A549 (cell line): ENCODE results near the gene CAPN7. TPM values are rescaled to one million over a fixed set of nuclear protein-coding genes. Genes with fewer than 3 reads are reported as not detected.

ENCODE experiments used
- ATAC-seq, 2 experiments: fragments of 200-7000 bp in 1 of 2; fragments of >200 bp in 1 of 2; cut with Nextera tagmentation in 1 of 2; cut with Tn5 transposase in 1 of 2; 3 replicates each; pipeline versions ENCODE4 v1.8.0 to v1.9.1; 2018 to 2020; ENCODE audit warnings: mild to moderate bottlenecking in 1 of 2, moderate library complexity in 1 of 2
- CTCF ChIA-PET: fragments of 300-600 bp; sonication (Branson Sonifier 250); formaldehyde crosslinking; extraction: SDS; loops from one replicate; lab custom pipeline; 2021; ENCODE audit warnings: antibody characterized with exemption, inconsistent platforms; lab: Yijun Ruan, JAX
- POLR2A ChIA-PET: fragments of 350-600 bp; formaldehyde crosslinking; extraction: SDS; loops from one replicate; lab custom pipeline; 2021; ENCODE audit warnings: antibody characterized with exemption, inconsistent platforms; lab: Yijun Ruan, JAX
- DNase-seq, 2 experiments: peaks; one replicate each; pipeline versions ENCODE4 v3.0.0 to v3.0.0-alpha.2; 2011 to 2016; ENCODE audit warnings: low read depth in 1 of 2, low spot score in 1 of 2
- FAIRE-seq: peaks from 2 replicates; lab custom pipeline; 2011; peaks lifted over from hg19 to GRCh38; lab: Jason Lieb, UNC
- H3K27ac ChIP-seq, 2 experiments: fragments of >200 bp; sonication (Bioruptor Twin); formaldehyde crosslinking; 3 replicates each; pipeline ENCODE4 v1.5.1; 2016 to 2017
- H3K4me1 ChIP-seq: fragments of >200 bp; sonication (Bioruptor Twin); formaldehyde crosslinking; 3 replicates; pipeline ENCODE4 v1.6.1; 2016
- H3K4me2 ChIP-seq: fragments of >200 bp; sonication (Bioruptor Twin); formaldehyde crosslinking; 3 replicates; pipeline ENCODE4 v1.6.1; 2016
- H3K4me3 ChIP-seq: fragments of >200 bp; sonication (Bioruptor Twin); formaldehyde crosslinking; 3 replicates; pipeline ENCODE4 v1.5.1; 2016
- H3K9me3 ChIP-seq: fragments of >200 bp; sonication (Bioruptor Twin); formaldehyde crosslinking; 3 replicates; pipeline ENCODE4 v1.6.1; 2016
- BHLHE40 ChIP-seq: IDR thresholded peaks from 2 replicates; pipeline ENCODE4 v1.6.1; 2012; ENCODE audit warnings: low read depth, low read length, inconsistent platforms
- EP300 ChIP-seq, 2 experiments: fragments of >200 bp; sonication (Bioruptor Twin); formaldehyde crosslinking; IDR thresholded peaks; 2 replicates in 1 of 2; 3 replicates in 1 of 2; pipeline ENCODE4 v1.6.1; 2016 to 2017
- ESRRA ChIP-seq: fragments of 150-350 bp; IDR thresholded peaks from 2 replicates; pipeline ENCODE4 v1.6.1; 2014; ENCODE audit warnings: mild to moderate bottlenecking, low read length, borderline replicate concordance
- FOSB ChIP-seq: fragments of 250-450 bp; sonication (Bioruptor Pico); IDR thresholded peaks from 2 replicates; pipeline ENCODE4 v1.5.0; 2020; ENCODE audit warnings: mild to moderate bottlenecking, moderate library complexity
- GATA3 ChIP-seq: IDR thresholded peaks from 2 replicates; pipeline ENCODE4 v1.6.1; 2012; ENCODE audit warnings: borderline replicate concordance
- HDAC2 ChIP-seq: fragments of 200-600 bp; sonication (generic); IDR thresholded peaks from 2 replicates; pipeline ENCODE4 v1.6.1; 2016
- HOXB13 ChIP-seq: fragments of 250-450 bp; sonication (Bioruptor Pico); IDR thresholded peaks from 2 replicates; pipeline ENCODE4 v1.5.0; 2020; ENCODE audit warnings: low read depth, mild to moderate bottlenecking, moderate library complexity
- JUN ChIP-seq, 2 experiments: fragments of >200 bp; sonication (Bioruptor Twin); formaldehyde crosslinking; IDR thresholded peaks; 2 replicates in 1 of 2; 3 replicates in 1 of 2; pipeline ENCODE4 v1.6.1; 2016 to 2017
- MAFK ChIP-seq: fragments of 450-650 bp; IDR thresholded peaks from 2 replicates; pipeline ENCODE4 v1.6.1; 2014; ENCODE audit not compliant: partially characterized antibody
- PHF8 ChIP-seq: fragments of 200-600 bp; sonication (generic); IDR thresholded peaks from 2 replicates; pipeline ENCODE4 v1.6.1; 2016; ENCODE audit warnings: low read depth, mild to moderate bottlenecking, antibody characterized with exemption, moderate library complexity, borderline replicate concordance
- RAD21 ChIP-seq, 2 experiments: fragments of >200 bp in 1 of 2; sonication (Bioruptor Twin) in 1 of 2; formaldehyde crosslinking in 1 of 2; IDR thresholded peaks in 1 of 2; conservative IDR thresholded peaks in 1 of 2; 2 replicates in 1 of 2; 3 replicates in 1 of 2; pipeline ENCODE4 v1.6.1; 2012 to 2018; ENCODE audit warnings: inconsistent platforms in 1 of 2
- SREBF2 ChIP-seq: fragments of 450-650 bp; IDR thresholded peaks from 2 replicates; pipeline ENCODE4 v1.6.1; 2014; ENCODE audit warnings: mild to moderate bottlenecking, moderate library complexity
- TFCP2L1 ChIP-seq: fragments of 250-450 bp; sonication (Bioruptor Pico); IDR thresholded peaks from 2 replicates; pipeline ENCODE4 v1.5.0; 2021; ENCODE audit warnings: mild to moderate bottlenecking
- WGBS: methylation state at CpG from one replicate; pipeline ENCODE4 v1.1.6; 2017; ENCODE audit errors: missing lambda C conversion rate; 5-methylcytosine and 5-hydroxymethylcytosine counted together
- polyA plus RNA-seq, 4 experiments: library from polyadenylated mRNA; depleted of rRNA in 3 of 4; stranded (reverse); fragments of >200 nt; fragmentation: RNase III in 1 of 4; extraction: RNeasy Plus Mini Kit Qiagen cat#74134 plus additional on column Dnase treatment in 1 of 4; gene quantifications; 2 replicates in 3 of 4; 3 replicates in 1 of 4; pipeline ENCODE4 v1.2.3, GENCODE V29; 2011 to 2017
- TF ChIP-seq, protein P1 (sequence below): fragments of 450-650 bp; IDR thresholded peaks from 2 replicates; pipeline ENCODE4 v1.6.1; 2014; ENCODE audit warnings: antibody characterized with exemption
- TF ChIP-seq, protein P2 (sequence below): fragments of 200-600 bp; sonication (generic); IDR thresholded peaks from 2 replicates; pipeline ENCODE4 v1.6.1; 2016; ENCODE audit warnings: antibody characterized with exemption, mild to moderate bottlenecking, moderate library complexity
- TF ChIP-seq, protein P3 (sequence below): IDR thresholded peaks from 2 replicates; pipeline ENCODE4 v1.6.1; 2012

CAPN7 gene
- polyA plus RNA-seq, 2 of the 4 experiments (the other 2 are of a cell fraction): 19.9 to 36.8 TPM

DNA sequence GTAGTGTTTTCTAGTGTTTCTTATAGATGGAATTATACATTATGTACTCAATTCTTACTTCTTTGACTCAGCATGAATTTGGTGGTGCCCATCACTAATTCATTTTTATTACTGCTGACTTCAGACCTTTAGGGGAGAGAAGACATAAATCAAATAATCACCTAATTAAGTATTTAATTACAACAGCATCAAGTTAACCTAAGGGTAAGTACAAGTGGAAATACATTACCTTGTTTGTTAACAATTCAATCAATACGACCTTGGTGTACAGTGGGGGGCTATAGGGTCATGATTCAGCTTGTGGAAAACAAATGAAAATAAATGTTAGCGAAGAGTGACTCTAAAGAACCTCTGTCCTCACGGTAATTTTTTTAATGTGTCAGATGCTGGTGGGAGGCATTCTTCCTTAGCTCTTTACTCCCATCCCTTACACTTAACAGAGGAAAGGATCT, 538 bp upstream of the CAPN7 start:
- Histone ChIP-seq H3K4me3 (peak overlapping the region; percentile 87), H3K4me1 (peaks cover 19% of the 10 kb centered on the region), H3K27ac (peak overlapping the region; percentile 92 to 94), H3K4me2 (peak overlapping the region; percentile 86)
- 13% methylated on average over 3 of the region's 3 CpGs for WGBS
- POLR2A ChIA-PET: interaction anchor here (0.7 to 1.3 kb wide), 5 partner anchors 9 to 220 kb away, joined by 3 to 4 read pairs (median 3); partner anchors contain the start of gene RBSN
- ATAC-seq: no peak
- TF ChIP-seq SREBF2 (no peak), MAFK (peak; percentile 6), RAD21 (conservative IDR thresholded peaks at IDR 0.05 in 1 of 2, IDR thresholded peaks at IDR 0.05 in 1 of 2) (no peak), PHF8 (no peak), FOSB (CRISPR knock-in tag) (no peak), TFCP2L1 (CRISPR knock-in tag) (0 out of 2 replicates have a peak, but pooled peaks have one; percentile 38), EP300 (IDR thresholded peaks at IDR 0.05) (no peak)
- TF ChIP-seq, all 56 proteins: peak for 2
- no peak for FAIRE-seq
- no peak for DNase-seq
- CTCF ChIA-PET: interaction anchor here (0.9 to 5.0 kb wide), 17 partner anchors 8 to 351 kb away, joined by 3 to 42 read pairs (median 4); no protein-coding TSS in a partner anchor
- no peaks in the 10 kb centered on the region for H3K9me3 ChIP-seq

DNA sequence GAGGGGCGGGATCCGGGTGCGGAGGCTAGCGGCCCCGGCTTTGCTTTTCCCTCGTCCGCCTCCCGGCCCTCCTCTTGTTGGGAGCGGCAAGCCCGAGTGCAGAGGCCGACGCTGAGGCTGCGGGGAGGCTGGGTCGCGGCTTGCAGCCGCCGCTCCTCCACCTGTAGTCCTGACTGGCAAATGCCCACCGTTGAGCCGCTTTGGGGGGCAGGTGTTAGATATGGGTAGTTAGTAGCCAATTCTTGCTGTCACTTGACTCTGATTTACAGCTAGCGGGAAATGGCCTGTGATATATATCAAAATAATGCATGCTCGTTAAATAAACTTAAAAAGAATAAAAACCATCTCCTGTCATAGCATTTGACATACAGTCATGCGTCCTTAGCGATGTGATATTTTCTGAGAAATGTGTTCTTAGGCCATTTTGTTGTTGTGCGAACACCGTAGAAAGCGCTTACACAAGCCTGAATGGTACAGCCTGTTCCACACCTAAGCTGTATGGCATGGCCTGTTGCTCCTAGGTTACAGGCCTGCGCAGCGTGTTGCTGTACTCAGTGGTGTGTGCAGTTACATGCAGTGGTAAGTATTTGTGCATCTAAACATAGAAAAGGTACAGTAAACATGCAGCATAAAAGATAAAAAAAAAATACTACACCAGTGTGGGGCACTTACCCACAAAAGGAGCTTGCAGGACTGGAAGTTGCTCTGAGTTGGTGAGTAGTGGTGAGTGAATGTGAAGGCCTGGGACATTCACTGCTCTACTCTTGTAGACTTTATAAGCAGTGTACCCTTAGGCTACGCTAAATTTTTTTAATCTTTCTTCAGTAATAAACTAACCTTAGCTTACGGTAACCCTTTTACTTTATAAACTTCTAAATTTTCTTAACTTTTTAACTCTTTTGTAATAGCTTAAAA, 873 bp downstream of the CAPN7 start:
- DNase-seq (peak; percentile 19 to 43), ATAC-seq (peak in 1 of 2 experiments; percentile 73; a peak in 4 of 6 replicates)

More for the DNA sequence above, 873 bp downstream of the CAPN7 start:
- peak overlapping the region; percentile 92 to 94 for H3K27ac ChIP-seq
- H3K4me2 ChIP-seq: peak overlapping the region; percentile 89
- POLR2A ChIA-PET: interaction anchor here (0.9 kb wide), 1 partner anchor 51 kb away, joined by 3 read pairs; no protein-coding TSS in a partner anchor
- H3K9me3 ChIP-seq: no peaks in the 10 kb centered on the region
- peak overlapping the region; percentile 87 for H3K4me3 ChIP-seq
- CTCF ChIA-PET: interaction anchor here (0.6 to 5.0 kb wide), 12 partner anchors 8 to 350 kb away, joined by 3 to 42 read pairs (median 4); no protein-coding TSS in a partner anchor
- no peak for TF ChIP-seq GATA3
- TF ChIP-seq PHF8: 0 out of 2 replicates have a peak, but pooled peaks have one; percentile 63
- TF ChIP-seq, protein P1, sequence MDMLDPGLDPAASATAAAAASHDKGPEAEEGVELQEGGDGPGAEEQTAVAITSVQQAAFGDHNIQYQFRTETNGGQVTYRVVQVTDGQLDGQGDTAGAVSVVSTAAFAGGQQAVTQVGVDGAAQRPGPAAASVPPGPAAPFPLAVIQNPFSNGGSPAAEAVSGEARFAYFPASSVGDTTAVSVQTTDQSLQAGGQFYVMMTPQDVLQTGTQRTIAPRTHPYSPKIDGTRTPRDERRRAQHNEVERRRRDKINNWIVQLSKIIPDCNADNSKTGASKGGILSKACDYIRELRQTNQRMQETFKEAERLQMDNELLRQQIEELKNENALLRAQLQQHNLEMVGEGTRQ: no peak
- no peak for TF ChIP-seq ESRRA
- no peak for TF ChIP-seq HOXB13 (CRISPR knock-in tag)
- peak in 1 of 2 experiments; percentile 17; a peak in 1 of 5 replicates for TF ChIP-seq JUN (IDR thresholded peaks at IDR 0.05)
- TF ChIP-seq, protein P2, sequence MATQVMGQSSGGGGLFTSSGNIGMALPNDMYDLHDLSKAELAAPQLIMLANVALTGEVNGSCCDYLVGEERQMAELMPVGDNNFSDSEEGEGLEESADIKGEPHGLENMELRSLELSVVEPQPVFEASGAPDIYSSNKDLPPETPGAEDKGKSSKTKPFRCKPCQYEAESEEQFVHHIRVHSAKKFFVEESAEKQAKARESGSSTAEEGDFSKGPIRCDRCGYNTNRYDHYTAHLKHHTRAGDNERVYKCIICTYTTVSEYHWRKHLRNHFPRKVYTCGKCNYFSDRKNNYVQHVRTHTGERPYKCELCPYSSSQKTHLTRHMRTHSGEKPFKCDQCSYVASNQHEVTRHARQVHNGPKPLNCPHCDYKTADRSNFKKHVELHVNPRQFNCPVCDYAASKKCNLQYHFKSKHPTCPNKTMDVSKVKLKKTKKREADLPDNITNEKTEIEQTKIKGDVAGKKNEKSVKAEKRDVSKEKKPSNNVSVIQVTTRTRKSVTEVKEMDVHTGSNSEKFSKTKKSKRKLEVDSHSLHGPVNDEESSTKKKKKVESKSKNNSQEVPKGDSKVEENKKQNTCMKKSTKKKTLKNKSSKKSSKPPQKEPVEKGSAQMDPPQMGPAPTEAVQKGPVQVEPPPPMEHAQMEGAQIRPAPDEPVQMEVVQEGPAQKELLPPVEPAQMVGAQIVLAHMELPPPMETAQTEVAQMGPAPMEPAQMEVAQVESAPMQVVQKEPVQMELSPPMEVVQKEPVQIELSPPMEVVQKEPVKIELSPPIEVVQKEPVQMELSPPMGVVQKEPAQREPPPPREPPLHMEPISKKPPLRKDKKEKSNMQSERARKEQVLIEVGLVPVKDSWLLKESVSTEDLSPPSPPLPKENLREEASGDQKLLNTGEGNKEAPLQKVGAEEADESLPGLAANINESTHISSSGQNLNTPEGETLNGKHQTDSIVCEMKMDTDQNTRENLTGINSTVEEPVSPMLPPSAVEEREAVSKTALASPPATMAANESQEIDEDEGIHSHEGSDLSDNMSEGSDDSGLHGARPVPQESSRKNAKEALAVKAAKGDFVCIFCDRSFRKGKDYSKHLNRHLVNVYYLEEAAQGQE: no peak
- no peak for TF ChIP-seq BHLHE40
- TF ChIP-seq, protein P3, sequence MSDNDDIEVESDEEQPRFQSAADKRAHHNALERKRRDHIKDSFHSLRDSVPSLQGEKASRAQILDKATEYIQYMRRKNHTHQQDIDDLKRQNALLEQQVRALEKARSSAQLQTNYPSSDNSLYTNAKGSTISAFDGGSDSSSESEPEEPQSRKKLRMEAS: 0 out of 2 replicates have a peak, but pooled peaks have one; percentile 27
- no peak for TF ChIP-seq HDAC2
- TF ChIP-seq, all 56 proteins: peak for 3
- FAIRE-seq: no peak
- H3K4me1 ChIP-seq: peaks cover 19% of the 10 kb centered on the region
- 7% methylated on average over 21 of the region's 30 CpGs for WGBS
